Femur (tissue), 1 donor: ENCODE data around the gene CTAG1B.
"Not testable (repeated sequence)": the region's sequence is repeated elsewhere in the genome, so short reads cannot be mapped to it uniquely, and the experiment has no call there.

ENCODE experiments used
- DNase-seq: peaks from one replicate; pipeline ENCODE4 v3.0.0-alpha.2; 2017

The CTAG1B gene

DNA sequence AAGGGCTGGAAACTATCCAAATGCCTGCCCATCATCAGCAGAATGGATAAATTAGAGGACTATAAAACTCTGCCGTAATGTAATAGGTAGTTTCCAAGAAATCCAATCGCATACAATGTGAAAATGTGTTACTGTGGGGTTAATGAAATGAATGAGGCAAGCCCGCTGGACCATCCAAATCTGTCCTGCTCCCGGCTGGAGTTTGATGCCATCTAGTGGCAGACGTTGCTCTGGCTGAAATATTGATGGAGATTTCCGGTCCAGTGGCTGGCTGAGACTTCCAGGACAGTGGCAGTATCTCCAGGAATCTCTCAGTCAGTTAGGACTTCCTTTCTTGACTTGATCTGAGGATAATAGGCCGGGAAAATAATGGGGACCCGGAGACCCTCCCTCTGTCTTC, 36.1 kb downstream of the CTAG1B start:
- DNase-seq, result not testable (repeated sequence)

DNA sequence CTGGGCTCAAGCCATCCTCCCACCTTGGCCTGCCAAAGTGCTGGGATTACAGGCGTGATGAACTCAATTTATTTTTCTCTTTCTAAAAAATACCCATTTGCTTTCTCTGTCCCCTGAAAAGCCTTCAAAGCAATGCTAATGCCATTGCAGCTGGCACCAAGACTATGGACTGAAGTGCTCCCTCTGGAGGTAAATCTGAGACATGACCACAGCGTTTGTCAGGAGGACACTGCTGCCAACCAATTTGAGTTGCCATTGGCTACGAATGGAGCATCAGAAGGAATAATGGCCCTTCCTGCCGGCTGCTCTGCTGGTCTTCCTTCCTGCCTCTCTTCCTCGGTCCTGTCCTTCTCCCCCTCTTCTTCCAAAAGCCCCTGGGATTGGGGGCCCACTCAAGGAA, 44.0 kb downstream of the CTAG1B start:
- not testable (repeated sequence) for DNase-seq

DNA sequence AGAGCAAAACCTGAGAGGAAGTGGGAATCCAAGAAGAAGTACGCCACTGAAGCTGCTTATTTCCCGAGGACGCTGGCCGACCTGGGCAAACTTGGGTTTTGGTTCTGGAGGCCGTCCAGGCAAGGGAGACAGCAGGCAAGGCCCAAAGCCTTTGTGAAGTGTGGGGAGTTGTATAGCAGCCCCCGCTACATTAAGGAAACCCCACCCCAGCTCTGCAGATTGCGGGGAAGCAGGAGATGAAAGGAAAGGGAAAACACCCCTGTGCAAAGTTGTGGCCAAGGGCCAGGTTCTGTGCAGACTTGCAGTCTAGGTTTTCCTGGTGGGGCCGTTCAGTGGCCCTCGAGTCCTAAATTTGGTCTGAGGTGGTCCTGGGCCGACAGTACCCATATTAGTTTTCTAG, 46.0 kb downstream of the CTAG1B start:
- DNase-seq, result not testable (repeated sequence)

GRCh38 chrX:154570361-154570760, 48.7 kb downstream of the CTAG1B start:
- not testable (repeated sequence) for DNase-seq
